ENCODE data around the gene GRAMD2A. TPM values are rescaled to one million over a fixed set of nuclear protein-coding genes. Genes with fewer than 3 reads are reported as not detected.
A peak's percentile ranks its signal among the peaks of the same experiment; 100 is the strongest.

The GRAMD2A gene
- total RNA-seq, 1 donor from 2014 or later: not detected

DNA sequence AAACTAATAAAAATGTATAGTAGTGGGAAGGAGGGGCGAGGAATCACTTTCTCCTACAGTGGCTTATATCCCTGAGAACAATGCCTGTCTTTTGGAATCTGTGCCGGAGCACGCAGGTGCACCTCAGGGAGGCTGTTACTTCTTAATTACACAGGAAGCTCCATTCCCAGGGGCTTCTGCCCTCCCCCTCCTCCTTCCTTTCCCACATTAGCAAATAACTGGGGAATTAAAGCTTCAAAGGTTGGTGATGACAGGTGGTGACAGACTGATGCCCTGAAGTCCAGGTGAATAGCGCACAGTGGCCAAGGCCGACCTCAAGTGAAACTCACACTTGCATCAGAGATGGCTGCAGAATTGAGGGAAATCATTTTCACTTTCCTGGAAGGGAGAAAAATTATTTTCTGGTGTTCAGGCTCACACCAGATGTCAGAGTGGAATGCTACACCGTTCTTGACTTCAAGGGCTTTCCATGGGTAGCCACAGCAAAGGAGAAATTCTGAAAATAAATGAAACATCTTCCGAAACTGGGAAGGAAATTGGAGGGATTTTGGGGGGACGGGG, 3.7 kb downstream of the GRAMD2A start:
- H3K27me3 Mint-ChIP-seq (ENCODE audit: unreplicated experiment): peaks cover 12% of the 10 kb centered on the region
- H3K27ac Mint-ChIP-seq (ENCODE audit: unreplicated experiment): no peak overlapping the region
- no peaks in the 10 kb centered on the region for H3K36me3 Mint-ChIP-seq (ENCODE audit: unreplicated experiment)
- peaks cover 7% of the 10 kb centered on the region for H3K9me3 Mint-ChIP-seq (ENCODE audit: unreplicated experiment)
- H3K4me1 Mint-ChIP-seq (ENCODE audit: low read depth, unreplicated experiment): peaks cover 5% of the 10 kb centered on the region
- DNase-seq: no peak
- no peak for TF ChIP-seq CTCF (IDR thresholded peaks at IDR 0.05; ENCODE audit: partially characterized antibody, unreplicated experiment)
- H3K4me3 Mint-ChIP-seq (ENCODE audit: unreplicated experiment): no peak overlapping the region

- Mint-ChIP-seq H3K27ac (ENCODE audit: unreplicated experiment) (no peak overlapping the region), H3K4me3 (ENCODE audit: unreplicated experiment) (no peak overlapping the region), H3K4me1 (ENCODE audit: low read depth, unreplicated experiment) (peaks cover 5% of the 10 kb centered on the region), H3K27me3 (ENCODE audit: unreplicated experiment) (peaks cover 7% of the 10 kb centered on the region), H3K36me3 (ENCODE audit: unreplicated experiment) (no peaks in the 10 kb centered on the region), H3K9me3 (ENCODE audit: unreplicated experiment) (peaks cover 2% of the 10 kb centered on the region)
- no peak for TF ChIP-seq CTCF (IDR thresholded peaks at IDR 0.05; ENCODE audit: partially characterized antibody, unreplicated experiment)
- no peak for DNase-seq
These were observed 5.2 kb downstream of the GRAMD2A start for GRCh38 chr15:72192416-72192815.

GRCh38 chr15:72189250-72189902, 8.2 kb downstream of the GRAMD2A start:
- Mint-ChIP-seq H3K4me3 (ENCODE audit: unreplicated experiment) (no peak overlapping the region), H3K4me1 (ENCODE audit: low read depth, unreplicated experiment) (peaks cover 5% of the 10 kb centered on the region), H3K27me3 (ENCODE audit: unreplicated experiment) (peaks cover 6% of the 10 kb centered on the region), H3K36me3 (ENCODE audit: unreplicated experiment) (no peaks in the 10 kb centered on the region), H3K27ac (ENCODE audit: unreplicated experiment) (no peak overlapping the region), H3K9me3 (ENCODE audit: unreplicated experiment) (no peaks in the 10 kb centered on the region)
- no peak for DNase-seq
- TF ChIP-seq CTCF (IDR thresholded peaks at IDR 0.05; ENCODE audit: partially characterized antibody, unreplicated experiment): no peak

- Mint-ChIP-seq H3K4me3 (ENCODE audit: unreplicated experiment) (peak overlapping the region; percentile 60), H3K27me3 (ENCODE audit: unreplicated experiment) (peaks cover 6% of the 10 kb centered on the region), H3K27ac (ENCODE audit: unreplicated experiment) (no peak overlapping the region), H3K9me3 (ENCODE audit: unreplicated experiment) (no peaks in the 10 kb centered on the region), H3K4me1 (ENCODE audit: low read depth, unreplicated experiment) (no peaks in the 10 kb centered on the region), H3K36me3 (ENCODE audit: unreplicated experiment) (no peaks in the 10 kb centered on the region)
- DNase-seq: peak; percentile 66
- TF ChIP-seq CTCF (IDR thresholded peaks at IDR 0.05; ENCODE audit: partially characterized antibody, unreplicated experiment): no peak
These were observed 13.3 kb downstream of the GRAMD2A start for GRCh38 chr15:72184165-72184811.

DNA sequence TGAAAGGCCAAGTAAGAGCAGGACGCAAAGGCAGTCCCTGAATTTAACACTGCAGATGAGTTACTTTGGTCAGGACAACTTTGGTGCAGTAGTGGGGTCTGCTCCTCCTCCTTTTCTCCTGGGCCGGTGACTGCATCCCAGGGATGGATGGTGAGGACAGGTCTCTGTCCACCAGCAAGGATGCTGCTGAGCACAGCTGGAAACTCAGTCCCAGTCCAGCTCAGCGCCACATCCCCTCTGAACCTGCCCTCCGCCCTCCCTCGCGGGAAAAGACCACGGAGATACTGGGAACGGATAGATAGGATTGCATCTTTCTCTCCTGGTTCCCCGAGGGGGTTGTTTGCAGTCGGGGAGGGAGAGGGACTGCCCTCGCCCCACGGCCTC, 13.8 kb downstream of the GRAMD2A start:
- Mint-ChIP-seq H3K27me3 (ENCODE audit: unreplicated experiment) (peaks cover 6% of the 10 kb centered on the region), H3K4me3 (ENCODE audit: unreplicated experiment) (peak overlapping the region; percentile 46), H3K36me3 (ENCODE audit: unreplicated experiment) (no peaks in the 10 kb centered on the region), H3K27ac (ENCODE audit: unreplicated experiment) (no peak overlapping the region), H3K9me3 (ENCODE audit: unreplicated experiment) (no peaks in the 10 kb centered on the region), H3K4me1 (ENCODE audit: low read depth, unreplicated experiment) (no peaks in the 10 kb centered on the region)
- no peak for DNase-seq
- no peak for TF ChIP-seq CTCF (IDR thresholded peaks at IDR 0.05; ENCODE audit: partially characterized antibody, unreplicated experiment)

All from glutamatergic neuron (in vitro differentiated cells).